ENCODE results near the gene RHBDD2.

DNA sequence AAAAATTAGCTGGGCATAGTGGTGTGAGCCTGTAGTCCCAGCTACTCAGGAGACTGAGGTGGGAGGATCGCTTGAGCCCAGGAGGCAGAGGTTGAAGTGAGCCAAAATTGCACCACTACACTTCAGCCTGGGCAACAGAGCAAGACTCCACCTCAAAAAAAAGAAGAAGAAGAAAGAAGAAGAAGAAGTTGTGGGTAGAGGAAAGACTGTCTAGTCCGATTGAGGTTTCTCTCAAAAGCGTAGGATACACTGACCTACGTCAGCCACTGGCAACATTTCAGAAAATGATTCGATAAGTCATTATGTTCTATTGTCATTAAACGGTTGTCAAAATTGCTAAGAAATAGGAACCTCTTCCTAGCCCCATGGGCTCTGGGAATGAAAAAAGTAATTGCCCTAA is 22.3 kb upstream of the RHBDD2 start:
- TF ChIP-seq CTCF (conservative IDR thresholded peaks at IDR 0.05 in 1 of 2, IDR thresholded peaks at IDR 0.05 in 1 of 2; ENCODE audit: low read depth in 1 of 2, low read length in 2 of 2) (no peak), EZH2 (IDR thresholded peaks at IDR 0.05; ENCODE audit: low read length, missing control alignments) (no peak)

All from fibroblast of lung (primary cell).